GM19324 (cell line): ENCODE data around the gene PADI4.
"Not testable (repeated sequence)": the region's sequence is repeated elsewhere in the genome, so short reads cannot be mapped to it uniquely, and the experiment has no call there.

Experiments
- ATAC-seq: cut with Tn5 transposase; IDR thresholded peaks from one replicate; pipeline ENCODE4 v1.9.1; 2021; ENCODE audit warnings: mild to moderate bottlenecking, moderate library complexity; ENCODE audit not compliant: unreplicated experiment, low FRiP score

PADI4 gene

DNA sequence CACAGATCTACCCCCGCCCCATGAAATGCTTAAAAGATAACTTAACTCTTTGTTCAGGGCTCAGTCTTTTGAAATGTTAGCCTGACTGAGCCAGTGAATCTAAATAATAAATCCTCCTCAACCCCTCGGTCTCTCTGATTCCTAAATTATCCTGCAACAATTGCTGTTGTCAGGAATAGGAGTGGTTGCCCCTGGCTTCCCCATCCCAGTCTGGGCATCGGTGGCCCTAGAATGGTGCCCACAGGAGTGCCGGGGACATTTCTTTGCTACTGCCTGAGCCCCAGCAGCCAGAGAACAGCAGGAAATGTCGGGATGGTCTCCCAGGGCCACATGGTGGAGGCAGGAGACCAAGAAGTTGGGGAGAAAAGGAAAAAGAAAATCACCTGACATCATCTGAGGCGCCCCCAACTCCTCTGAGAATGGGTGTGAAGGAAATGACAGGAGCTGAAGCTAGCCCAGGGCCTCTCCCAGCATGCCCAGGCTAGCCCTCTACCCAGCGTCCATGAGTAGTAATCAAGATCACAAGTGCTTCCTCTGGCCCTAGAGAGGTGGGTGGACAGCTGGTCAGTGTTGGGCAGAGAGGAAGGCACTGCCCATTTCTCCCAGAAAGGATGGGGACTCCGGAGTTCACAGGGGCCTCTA, 1.6 kb downstream of the PADI4 start:
- no peak for ATAC-seq

DNA sequence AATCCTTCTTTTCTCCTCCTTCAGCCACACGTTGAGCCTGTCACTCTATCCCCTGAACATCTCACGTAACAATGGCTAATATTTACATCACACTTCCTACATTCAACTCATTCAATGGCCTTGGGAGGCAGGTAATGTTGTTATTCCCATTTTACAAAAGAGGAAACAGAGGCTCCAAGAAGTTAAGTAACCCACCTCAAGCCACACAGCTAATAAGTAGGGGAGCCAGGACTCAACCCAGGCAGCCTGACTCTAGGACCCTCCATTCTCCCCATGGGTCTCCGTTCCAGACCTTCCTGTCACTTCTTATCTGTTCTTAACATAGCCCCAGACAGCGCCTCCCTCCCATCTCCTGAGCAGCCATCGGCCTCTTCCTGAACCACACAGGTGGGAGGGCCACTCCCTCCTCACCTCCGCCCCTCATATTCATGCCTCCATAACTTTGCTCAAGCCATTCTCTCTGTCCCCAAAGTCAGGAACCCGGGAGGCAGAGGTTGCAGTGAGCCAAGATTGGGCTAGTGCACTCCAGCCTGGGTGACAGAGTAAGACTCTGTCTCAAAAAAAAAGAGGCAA, 2.2 kb downstream of the PADI4 start:
- ATAC-seq = no peak

DNA sequence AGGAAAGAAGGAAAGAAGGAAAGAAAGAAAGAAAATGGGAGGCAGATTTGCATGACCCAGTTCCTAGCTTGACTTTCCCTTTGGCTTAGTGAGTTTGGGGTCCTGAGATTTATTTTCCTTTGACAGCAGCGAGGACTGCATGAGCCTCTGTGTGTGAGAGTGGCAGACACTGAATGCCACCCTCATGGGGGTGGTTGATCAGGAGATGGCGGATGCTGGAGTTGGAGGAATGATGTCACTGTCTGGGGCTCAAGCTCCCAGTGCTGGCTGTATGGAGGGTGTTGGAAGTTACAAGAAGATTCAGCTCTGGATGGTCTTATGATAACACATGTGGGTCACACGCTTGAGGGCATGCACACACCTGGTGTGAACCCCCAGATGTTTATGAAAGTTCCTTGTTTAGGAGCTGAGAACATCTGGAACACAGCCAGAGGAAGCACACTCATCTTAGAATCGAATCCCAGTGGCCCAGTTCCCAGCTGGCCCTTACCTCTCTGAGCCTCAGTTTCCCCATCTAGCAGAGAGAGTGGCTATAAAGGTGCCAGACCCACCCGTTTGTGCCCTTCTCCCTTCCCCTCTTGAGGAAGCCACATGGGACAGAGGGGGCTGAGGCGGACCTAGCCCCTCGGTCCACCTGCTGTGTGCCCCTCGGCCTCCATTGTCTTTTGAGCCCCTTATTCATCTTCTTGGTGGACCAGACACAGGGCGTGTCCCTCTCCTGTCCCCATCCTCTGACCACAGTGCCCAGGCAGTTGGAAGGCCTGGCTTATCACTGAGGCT, 5.7 kb downstream of the PADI4 start:
- no peak for ATAC-seq

DNA sequence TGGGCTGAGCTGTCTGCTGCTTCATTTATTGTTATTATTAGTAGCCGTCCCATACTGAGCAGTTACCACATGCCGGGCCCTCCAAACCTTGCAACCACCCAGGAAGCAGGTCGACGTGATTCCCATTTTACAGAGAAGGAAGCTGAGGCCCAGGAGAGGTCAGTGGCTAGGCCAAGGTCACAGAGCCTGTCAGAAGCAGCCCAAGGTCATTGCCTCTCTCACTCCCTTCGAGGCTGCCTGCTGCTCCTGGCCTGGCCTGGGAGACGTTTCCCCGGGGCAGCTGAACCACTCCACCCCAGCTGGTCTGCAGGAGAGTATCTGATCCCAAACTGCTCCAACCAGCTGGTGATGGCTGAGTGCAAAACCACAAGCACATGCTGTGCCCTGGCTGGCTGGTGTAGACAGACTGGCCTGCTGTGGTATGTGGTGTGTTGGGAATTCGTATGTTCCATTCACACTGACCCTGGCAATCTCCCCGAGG, 6.5 kb downstream of the PADI4 start:
- no peak for ATAC-seq

DNA sequence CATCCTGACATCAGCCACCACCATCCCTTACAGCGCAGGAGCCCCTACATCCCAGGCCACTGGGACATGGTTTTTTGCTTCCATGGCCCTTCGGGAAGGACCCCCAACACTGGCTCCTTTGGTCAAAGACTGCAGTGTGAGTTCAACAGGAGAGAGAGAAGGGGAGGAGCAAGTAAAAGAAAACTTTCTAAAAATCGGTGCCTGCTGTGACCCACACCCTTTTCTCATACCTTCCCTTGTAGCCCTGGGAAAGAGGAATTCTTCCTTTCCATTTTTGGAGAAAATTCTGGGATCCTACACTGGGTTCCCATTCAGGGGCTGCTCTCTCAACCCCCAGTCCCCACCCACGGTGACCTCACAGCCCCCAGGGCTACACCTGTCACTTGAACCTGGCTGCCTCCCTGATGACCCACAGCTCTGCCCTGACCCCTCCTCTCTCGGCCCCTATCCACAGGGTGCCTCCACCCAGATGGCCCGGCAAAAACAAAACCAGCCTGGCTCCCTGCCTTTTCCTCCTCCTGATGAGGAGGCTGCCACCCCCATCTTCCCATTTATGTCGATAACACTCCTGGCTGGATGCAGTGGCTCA, 7.6 kb downstream of the PADI4 start:
- ATAC-seq = no peak

DNA sequence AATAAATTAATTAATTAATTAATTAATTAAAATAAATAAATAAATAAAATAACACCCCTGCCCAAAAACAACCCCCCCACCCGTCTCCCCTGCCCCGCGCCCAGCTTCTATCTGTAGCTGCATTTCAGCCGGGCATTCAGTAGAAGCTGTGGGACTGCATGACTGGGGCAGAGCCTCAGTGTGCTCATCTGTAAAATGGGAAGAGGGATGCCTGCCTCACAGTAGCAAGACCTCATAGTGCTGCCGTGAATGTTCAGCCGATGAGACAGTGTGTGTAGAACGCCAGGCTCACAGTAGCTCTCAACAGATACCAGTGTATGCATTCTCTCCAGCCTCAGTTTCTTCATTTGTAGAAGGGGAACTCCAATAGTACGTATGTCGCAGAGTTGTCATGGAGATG, 8.7 kb downstream of the PADI4 start:
- no peak for ATAC-seq

DNA sequence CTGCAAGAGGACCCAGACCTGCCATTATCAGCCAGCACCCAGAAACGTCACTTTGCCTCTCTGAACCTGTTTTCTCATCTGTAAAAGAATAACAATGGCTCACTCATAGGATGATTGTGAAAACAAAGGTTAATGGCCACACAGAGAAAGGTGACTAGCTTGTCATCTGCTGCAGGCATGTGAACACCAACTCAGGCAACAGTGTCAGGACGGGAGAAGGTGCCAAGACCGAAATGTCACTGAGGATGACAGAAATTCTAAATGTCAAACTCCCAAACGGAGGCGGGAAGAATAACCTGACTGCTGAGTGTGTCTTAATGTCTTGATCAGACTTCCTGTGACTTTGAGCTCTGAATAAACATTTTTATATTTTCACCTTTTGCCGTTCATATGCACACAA, 10.3 kb downstream of the PADI4 start:
- no peak for ATAC-seq

DNA sequence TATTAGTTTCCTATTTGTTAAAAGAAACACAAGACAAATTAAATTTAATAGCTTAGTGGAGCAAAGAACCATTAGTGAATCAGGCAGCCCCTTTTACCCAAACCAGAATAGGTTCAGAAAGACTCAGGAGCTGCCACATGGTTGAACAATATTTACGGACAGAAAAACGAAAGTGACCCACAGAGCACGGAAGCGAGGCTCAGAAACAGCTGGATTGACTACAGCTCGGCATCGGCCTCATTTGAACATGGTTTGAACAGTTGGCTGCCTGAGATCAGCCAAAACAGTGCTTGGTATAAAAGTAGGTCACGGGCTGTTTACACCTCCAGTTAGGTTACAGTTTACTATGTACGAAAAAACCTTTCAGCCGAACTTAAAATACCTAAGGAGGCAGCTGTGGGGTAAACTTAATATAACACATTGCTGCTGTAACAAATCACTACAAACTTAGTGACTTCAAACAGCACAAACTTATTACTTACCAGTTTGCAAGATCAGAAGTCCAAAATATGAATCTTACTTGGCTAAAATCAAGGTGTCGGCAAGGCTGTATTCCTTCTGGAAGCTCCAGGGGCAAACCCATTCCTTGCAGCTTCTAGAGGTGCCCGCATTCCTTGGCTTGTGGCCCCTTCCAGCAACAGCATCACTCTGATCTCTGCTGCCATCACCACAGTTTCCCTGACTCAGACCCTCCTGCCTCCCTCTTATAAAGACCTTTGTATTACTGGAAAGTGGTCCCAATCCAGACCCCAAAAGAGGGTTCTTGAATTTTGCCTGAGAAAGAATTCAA, 11.8 kb downstream of the PADI4 start:
- no peak for ATAC-seq

DNA sequence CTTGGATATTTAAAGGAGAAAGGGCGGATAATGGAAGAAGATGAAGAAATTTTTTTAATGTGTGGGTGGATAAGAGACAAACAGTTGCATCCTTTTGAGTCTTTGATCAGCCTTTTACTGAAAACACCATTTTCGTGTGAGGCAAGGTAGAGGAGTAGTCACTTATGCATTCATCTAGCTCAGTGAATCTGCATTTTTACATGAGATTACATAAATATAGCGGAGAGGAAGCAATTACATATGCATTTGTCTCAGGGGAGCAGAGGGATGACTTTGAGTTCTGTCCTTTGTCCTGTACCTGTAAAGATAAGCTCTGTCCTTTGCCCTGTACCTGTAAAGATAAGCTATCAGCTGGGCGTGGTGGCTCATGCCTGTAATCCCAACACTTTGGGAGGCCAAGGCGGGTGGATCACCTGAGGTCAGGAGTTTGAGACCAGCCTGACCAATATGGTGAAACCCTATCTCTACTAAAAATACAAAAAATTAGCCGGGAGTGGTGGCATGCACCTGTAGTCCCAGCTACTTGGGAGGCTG, 13.9 kb downstream of the PADI4 start:
- not testable (repeated sequence) for ATAC-seq

DNA sequence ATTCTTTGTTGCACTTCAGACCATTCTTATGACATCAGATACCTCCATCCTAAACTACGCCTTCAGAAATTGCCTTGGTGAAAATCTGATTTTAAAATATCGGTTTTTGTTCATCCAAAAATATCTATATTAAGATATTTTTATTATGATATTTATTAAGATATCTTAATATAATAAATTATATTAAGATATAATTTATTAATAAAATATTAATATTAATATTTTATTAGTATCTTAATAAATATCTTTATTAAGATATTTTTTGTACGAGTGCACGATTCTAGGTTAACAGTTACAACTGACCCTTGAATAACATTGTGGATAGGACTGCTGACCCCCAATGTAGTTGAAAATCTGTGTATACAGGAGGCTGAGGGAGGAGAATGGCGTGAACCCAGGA, 20.9 kb downstream of the PADI4 start:
- no peak for ATAC-seq

DNA sequence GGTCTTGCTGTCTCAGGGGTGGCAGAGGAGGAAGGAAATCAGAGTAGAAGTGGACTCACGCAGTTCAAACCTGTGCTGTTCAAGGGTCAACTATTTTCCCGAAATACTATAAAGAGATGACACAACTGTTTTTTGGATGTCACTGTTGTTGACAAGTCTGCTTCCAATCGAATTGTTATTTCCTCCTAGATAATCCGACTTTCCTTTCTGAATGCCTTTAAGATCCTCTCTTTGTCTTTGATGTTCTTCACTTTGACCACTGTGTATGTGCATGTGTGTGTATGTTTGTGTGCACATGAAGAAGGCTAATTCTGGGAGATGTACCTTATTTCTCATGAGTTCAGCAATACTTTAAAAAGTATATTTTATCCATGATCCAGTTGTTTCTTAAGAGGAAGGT, 21.6 kb downstream of the PADI4 start:
- no peak for ATAC-seq

DNA sequence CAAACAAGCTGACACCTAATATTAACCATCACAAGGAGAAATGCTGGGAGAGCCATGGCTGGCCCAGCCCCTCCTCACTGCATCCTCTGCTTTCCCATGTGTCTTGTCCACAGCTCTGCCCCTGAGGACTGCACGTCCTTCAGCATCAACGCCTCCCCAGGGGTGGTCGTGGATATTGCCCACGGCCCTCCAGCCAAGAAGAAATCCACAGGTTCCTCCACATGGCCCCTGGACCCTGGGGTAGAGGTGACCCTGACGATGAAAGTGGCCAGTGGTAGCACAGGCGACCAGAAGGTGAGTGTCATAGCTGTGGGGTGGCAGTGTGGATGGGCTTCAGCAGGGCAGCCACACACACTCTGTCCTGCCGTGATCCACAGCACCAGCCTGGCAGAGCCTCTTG, 22.9 kb downstream of the PADI4 start:
- ATAC-seq = no peak

DNA sequence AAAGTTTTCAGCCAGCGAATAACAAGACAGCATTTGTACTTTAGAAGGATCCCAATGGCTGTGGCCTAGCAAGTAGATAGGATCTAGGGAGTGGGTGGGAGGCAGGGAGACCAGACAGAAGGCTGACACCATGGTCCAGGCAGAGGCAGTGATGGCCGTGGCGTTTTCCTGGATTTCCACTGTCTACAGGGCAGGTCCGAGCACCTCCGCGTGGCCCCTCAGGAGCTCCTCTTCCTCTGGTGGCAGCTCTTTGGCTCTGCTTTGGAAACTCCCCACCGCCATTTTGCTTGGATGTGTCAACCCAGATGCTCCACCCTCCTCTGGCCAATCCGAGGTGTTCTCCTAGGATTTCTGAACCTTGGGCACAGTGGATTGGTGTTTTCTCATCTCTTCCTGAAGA, 25.1 kb downstream of the PADI4 start:
- no peak for ATAC-seq

DNA sequence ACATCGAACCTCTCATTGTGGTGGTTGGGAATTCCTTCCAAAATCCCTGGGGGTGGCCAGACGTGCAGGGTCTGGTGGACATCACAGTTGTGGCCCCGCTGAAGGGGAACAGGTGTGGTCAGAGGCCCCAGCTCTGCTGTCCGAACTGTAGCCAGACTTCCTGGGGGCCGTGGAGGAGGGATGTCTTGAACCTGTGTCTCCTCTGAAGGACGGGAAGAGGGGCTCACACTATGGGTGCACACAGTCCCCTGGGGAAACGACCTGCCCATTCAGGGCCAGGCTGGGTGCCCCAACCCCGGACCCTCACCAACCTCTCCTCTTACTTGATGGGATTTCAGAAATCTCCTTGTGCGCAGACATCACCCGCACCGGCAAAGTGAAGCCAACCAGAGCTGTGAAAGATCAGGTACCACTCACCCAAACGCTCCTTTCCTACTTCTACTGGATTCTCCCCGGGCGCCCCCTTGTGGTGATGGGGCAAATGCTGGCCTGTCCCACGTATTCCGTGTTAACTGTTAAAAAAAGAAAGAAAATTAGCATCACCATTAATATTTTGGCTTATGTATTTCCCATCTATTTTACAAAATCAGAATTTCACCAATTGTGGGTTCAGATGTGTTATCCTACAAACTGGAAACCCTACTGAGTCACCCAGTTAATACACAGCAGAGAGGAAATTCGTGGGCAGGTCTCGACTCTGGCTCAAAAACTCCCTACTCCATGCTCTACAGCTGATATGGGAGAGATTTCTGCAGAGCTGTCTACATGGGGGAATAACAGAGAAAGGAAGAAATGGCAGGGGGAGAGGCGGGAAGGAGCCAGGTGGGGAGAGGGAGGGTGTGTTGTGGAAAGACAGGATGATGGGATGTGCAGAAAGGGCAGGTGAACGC, 28.1 kb downstream of the PADI4 start:
- ATAC-seq = no peak

DNA sequence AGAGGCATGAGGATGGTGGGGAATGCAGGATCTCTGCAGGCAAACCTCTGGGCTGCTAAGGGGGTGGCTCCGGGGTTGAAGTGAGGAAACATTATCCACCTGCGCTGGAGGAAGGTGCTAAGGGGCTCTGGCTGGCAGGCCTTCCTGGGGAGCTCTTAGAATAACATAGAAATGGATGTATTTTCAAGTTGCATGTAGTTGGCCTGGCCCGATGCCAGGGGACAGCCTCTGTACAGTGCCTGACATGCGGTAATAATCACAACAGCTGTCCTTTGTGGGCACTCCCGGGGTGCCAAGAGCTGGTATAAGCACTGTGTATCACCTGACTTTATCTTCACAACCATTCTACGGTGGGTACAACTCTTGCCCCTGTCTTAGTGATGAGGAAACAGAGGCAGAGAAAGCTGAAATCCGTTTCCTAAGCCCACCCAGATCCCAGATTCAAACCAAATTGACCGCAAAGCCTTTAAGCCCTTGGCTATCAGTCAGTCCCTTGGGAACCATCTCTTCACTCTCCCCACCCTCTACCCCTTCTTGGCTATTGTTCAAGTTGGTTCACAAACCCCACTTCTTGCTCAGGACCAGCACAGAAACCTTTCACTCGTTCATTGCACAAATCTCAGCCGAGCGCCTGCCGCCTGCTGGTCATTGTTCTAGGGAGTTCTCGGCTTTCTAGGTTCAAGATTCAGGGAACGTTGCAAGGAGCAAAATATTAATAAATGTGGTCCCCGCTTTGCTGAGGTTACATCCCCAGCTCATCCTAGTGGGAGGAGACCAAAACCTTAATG, 30.9 kb downstream of the PADI4 start:
- no peak for ATAC-seq

DNA sequence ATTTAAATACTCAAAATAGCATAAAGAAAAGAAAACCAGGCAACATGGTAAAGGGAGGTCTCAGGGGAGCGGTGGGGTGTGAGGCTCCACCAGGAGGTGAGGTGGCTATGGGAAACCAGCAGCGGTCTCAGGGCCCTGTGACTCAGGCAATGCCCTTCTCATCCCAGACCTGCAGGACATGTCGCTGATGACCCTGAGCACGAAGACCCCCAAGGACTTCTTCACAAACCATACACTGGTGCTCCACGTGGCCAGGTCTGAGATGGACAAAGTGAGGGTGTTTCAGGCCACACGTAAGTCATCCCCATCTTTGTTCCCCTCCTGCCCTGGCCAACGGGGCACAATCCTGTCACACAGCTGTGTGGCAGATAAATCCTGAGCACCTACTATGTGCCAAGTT, 31.5 kb downstream of the PADI4 start:
- no peak for ATAC-seq

DNA sequence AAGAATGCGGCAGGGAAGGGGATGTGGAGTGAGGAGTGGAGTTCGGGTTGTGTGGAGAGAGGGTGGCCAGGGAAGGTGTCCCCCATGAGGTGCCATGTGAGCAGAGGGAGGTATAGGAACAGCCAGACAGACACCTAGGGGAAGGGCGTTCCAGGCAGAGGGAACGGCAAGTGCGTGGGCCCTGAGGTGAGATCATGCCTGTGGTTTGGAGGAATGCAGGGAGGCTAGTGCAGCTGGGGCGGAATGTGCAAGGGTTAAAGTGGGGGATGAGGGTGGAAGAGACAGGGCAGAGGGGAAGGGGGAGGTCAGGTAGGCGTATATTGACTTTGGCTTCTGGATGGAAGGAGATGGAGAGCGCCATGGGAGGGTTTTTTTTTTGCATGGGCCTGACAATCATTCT, 32.4 kb downstream of the PADI4 start:
- no peak for ATAC-seq

DNA sequence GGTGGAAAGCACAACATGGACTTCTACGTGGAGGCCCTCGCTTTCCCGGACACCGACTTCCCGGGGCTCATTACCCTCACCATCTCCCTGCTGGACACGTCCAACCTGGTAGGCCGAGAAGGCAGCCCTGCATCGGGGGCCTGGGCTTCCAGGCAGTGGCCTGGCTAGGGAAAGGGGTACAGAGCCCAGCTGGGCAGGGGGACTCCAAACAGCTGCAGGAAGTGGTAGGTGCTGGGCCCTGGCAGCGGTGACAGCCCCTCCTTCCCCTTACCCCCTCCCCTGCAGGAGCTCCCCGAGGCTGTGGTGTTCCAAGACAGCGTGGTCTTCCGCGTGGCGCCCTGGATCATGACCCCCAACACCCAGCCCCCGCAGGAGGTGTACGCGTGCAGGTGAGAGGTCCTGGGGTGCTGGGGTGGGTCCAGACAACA, 34.0 kb downstream of the PADI4 start:
- no peak for ATAC-seq

DNA sequence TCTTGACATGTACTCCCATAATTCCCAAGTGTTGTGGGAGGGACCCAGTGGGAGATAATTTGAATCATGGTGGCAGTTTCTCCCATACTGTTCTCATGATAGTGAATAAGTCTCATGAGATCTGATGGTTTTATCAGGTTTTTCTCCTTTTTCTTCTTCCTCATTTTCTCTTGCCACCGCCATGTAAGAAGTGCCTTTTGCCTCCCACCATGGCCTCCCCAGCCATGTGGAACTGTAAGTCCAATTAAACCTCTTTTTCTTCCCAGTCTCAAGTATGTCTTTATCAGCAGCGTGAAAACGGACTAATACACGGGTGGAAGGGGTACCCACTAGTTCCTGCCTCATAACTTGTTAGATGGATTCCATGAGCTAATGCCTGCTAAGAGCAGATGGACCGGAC, 37.5 kb downstream of the PADI4 start:
- ATAC-seq = not testable (repeated sequence)
